ENCODE data around the gene ELAVL2. TPM values are rescaled to one million over a fixed set of nuclear protein-coding genes. Genes with fewer than 3 reads are reported as not detected.

Gene ELAVL2
- total RNA-seq, 4 donors from 2014 or later = 0.15 to 4.4 TPM; not detected in 2

- intact Hi-C loops (cut with DNase I; ENCODE audit: low total_unique reads) = no loop called here
- Histone ChIP-seq H3K9me3 (no peaks in the 10 kb centered on the region), H3K4me3 (no peak overlapping the region), H3K36me3 (no peaks in the 10 kb centered on the region), H3K4me1 (no peaks in the 10 kb centered on the region), H3K27me3 (no peaks in the 10 kb centered on the region), H3K27ac (no peak overlapping the region)
- no peak for TF ChIP-seq POLR2A (IDR thresholded peaks at IDR 0.05)
- TF ChIP-seq, protein P1, sequence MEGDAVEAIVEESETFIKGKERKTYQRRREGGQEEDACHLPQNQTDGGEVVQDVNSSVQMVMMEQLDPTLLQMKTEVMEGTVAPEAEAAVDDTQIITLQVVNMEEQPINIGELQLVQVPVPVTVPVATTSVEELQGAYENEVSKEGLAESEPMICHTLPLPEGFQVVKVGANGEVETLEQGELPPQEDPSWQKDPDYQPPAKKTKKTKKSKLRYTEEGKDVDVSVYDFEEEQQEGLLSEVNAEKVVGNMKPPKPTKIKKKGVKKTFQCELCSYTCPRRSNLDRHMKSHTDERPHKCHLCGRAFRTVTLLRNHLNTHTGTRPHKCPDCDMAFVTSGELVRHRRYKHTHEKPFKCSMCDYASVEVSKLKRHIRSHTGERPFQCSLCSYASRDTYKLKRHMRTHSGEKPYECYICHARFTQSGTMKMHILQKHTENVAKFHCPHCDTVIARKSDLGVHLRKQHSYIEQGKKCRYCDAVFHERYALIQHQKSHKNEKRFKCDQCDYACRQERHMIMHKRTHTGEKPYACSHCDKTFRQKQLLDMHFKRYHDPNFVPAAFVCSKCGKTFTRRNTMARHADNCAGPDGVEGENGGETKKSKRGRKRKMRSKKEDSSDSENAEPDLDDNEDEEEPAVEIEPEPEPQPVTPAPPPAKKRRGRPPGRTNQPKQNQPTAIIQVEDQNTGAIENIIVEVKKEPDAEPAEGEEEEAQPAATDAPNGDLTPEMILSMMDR (IDR thresholded peaks at IDR 0.05) = no peak
- DNase-seq = no peak
These were observed 127.9 kb downstream of the ELAVL2 start for GRCh38 chr9:23698161-23698560.

DNA sequence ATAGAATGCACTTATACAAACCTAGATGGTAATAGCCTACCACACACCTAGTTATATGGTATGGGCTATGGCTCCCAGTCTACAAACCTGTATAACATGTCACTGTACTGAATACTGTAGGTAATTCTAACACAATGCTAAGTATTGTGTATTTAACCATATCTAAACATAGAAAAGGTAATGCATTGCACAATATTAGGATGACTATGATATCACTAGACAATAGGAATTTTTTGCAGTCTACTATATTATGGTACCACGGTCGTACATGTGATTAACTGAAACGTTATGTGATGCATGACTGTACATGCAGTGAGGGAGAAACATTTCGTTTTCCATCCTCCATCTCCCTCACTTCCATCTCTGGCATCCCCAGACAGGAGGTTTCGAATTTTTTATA is 130.5 kb downstream of the ELAVL2 start:
- no peak overlapping the region for H3K27ac ChIP-seq
- intact Hi-C loops (cut with DNase I; ENCODE audit: low total_unique reads) = no loop called here
- DNase-seq = no peak
- no peaks in the 10 kb centered on the region for H3K36me3 ChIP-seq
- no peak overlapping the region for H3K4me3 ChIP-seq
- TF ChIP-seq, protein P1 (IDR thresholded peaks at IDR 0.05) = no peak
- no peak for TF ChIP-seq POLR2A (IDR thresholded peaks at IDR 0.05)
- H3K9me3 ChIP-seq = no peaks in the 10 kb centered on the region
- H3K27me3 ChIP-seq = no peaks in the 10 kb centered on the region
- H3K4me1 ChIP-seq = no peaks in the 10 kb centered on the region

GRCh38 chr9:23693374-23693773 is 132.7 kb downstream of the ELAVL2 start:
- H3K4me1 ChIP-seq = no peaks in the 10 kb centered on the region
- H3K4me3 ChIP-seq = no peak overlapping the region
- no peak for DNase-seq
- intact Hi-C loops (cut with DNase I; ENCODE audit: low total_unique reads) = no loop called here
- H3K27me3 ChIP-seq = no peaks in the 10 kb centered on the region
- TF ChIP-seq, protein P1 (IDR thresholded peaks at IDR 0.05) = no peak
- no peak for TF ChIP-seq POLR2A (IDR thresholded peaks at IDR 0.05)
- no peaks in the 10 kb centered on the region for H3K36me3 ChIP-seq
- no peaks in the 10 kb centered on the region for H3K9me3 ChIP-seq
- H3K27ac ChIP-seq = no peak overlapping the region

GRCh38 chr9:23686896-23687295 is 139.1 kb downstream of the ELAVL2 start:
- Histone ChIP-seq H3K4me1 (no peaks in the 10 kb centered on the region), H3K27ac (no peak overlapping the region), H3K9me3 (no peaks in the 10 kb centered on the region), H3K27me3 (no peaks in the 10 kb centered on the region), H3K4me3 (no peak overlapping the region), H3K36me3 (no peaks in the 10 kb centered on the region)
- TF ChIP-seq, protein P1 (IDR thresholded peaks at IDR 0.05) = no peak
- no peak for TF ChIP-seq POLR2A (IDR thresholded peaks at IDR 0.05)
- intact Hi-C loops (cut with DNase I; ENCODE audit: low total_unique reads) = no loop called here
- no peak for DNase-seq

DNA sequence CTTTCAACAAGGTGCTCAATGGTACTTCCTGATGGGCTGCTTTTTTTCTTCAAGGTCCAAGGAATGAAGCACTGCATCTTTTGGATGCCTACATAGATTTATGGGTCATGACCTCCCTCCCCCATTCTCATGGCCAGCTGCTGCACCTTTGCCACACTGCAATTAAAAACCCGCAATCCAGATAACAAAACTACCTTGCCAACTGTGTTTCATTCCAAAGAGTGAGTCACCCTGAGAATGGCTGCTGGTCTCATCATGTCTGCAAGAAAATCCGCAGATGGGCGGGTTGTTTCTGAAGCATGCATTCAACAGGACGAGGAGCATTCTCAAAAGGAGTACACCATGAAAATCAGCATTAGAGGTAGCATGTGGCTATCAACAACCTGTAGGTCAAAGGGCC is 139.8 kb downstream of the ELAVL2 start:
- no peak for DNase-seq
- Histone ChIP-seq H3K4me1 (no peaks in the 10 kb centered on the region), H3K9me3 (no peaks in the 10 kb centered on the region), H3K36me3 (no peaks in the 10 kb centered on the region), H3K4me3 (no peak overlapping the region), H3K27ac (no peak overlapping the region), H3K27me3 (no peaks in the 10 kb centered on the region)
- TF ChIP-seq, protein P1 (IDR thresholded peaks at IDR 0.05) = no peak
- no peak for TF ChIP-seq POLR2A (IDR thresholded peaks at IDR 0.05)
- intact Hi-C loops (cut with DNase I; ENCODE audit: low total_unique reads) = no loop called here
